ENCODE measurements around the gene GABRB3.

The GABRB3 gene

GRCh38 chr15:26537663-26538062 lies 235.2 kb downstream of the GABRB3 start:
- Histone ChIP-seq H3K4me3 (ENCODE audit: low read depth, low read length) (no peak overlapping the region), H3K27me3 (replicated peaks) (no peaks in the 10 kb centered on the region), H3K36me3 (replicated peaks) (no peaks in the 10 kb centered on the region), H3K27ac (no peak overlapping the region)
- in situ Hi-C loops (cut with HindIII; ENCODE audit: low pct_ligation_motif_present, low sequenced_read_pairs), result no loop called here
- DNase-seq, result no peak
- TF ChIP-seq, protein P1, sequence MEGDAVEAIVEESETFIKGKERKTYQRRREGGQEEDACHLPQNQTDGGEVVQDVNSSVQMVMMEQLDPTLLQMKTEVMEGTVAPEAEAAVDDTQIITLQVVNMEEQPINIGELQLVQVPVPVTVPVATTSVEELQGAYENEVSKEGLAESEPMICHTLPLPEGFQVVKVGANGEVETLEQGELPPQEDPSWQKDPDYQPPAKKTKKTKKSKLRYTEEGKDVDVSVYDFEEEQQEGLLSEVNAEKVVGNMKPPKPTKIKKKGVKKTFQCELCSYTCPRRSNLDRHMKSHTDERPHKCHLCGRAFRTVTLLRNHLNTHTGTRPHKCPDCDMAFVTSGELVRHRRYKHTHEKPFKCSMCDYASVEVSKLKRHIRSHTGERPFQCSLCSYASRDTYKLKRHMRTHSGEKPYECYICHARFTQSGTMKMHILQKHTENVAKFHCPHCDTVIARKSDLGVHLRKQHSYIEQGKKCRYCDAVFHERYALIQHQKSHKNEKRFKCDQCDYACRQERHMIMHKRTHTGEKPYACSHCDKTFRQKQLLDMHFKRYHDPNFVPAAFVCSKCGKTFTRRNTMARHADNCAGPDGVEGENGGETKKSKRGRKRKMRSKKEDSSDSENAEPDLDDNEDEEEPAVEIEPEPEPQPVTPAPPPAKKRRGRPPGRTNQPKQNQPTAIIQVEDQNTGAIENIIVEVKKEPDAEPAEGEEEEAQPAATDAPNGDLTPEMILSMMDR (IDR thresholded peaks at IDR 0.05; ENCODE audit: low read depth, low read length, missing control alignments), result no peak

DNA sequence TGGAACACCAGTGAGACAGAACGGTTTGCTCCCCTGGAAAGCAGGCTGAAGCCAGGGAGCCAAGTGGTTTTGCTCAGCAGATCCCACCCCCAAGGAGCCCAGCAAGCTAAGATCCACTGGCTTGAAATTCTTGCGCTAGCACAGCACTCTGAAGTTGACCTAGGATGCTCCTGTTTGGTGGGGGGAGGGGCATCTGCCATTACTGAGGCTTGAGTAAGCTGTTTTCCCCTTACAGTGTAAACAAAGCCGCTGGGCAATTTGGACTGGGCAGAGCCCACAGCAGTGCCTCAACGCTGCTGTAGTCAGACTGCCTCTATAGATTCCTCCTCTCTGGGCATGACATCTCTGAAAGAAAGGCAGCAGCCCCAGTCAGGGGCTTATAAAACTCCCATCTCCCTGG lies 241.4 kb downstream of the GABRB3 start:
- in situ Hi-C loops (cut with HindIII; ENCODE audit: low pct_ligation_motif_present, low sequenced_read_pairs), result no loop called here
- TF ChIP-seq, protein P1 (IDR thresholded peaks at IDR 0.05; ENCODE audit: low read depth, low read length, missing control alignments), result no peak
- Histone ChIP-seq H3K27ac (no peak overlapping the region), H3K36me3 (replicated peaks) (no peaks in the 10 kb centered on the region), H3K27me3 (replicated peaks) (no peaks in the 10 kb centered on the region), H3K4me3 (ENCODE audit: low read depth, low read length) (no peak overlapping the region)
- no peak for DNase-seq

DNA sequence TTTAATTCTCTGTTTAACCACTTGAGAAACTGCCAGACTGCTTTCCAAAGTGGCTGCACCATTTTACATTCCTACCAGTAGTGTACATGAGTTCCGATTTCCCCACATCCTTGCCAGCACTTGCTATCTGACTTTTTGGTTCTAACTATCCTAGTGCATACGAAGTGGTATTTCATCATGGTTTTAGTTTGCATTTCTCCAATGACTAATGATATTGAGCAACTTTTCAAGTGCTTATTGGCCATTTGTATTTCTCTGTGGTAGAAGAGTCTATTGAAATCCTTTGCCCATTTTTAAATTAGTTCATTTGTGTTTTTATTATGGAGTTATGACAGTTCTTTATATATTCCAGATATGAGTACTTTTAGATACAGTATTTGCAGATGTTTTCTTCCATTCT lies 247.8 kb downstream of the GABRB3 start:
- in situ Hi-C loops (cut with HindIII; ENCODE audit: low pct_ligation_motif_present, low sequenced_read_pairs), result no loop called here
- no peaks in the 10 kb centered on the region for H3K36me3 ChIP-seq (replicated peaks)
- H3K4me3 ChIP-seq (ENCODE audit: low read depth, low read length), result no peak overlapping the region
- TF ChIP-seq, protein P1 (IDR thresholded peaks at IDR 0.05; ENCODE audit: low read depth, low read length, missing control alignments), result no peak
- no peak overlapping the region for H3K27ac ChIP-seq
- DNase-seq, result no peak
- H3K27me3 ChIP-seq (replicated peaks), result no peaks in the 10 kb centered on the region

GRCh38 chr15:26521691-26522198 lies 251.1 kb downstream of the GABRB3 start:
- no peaks in the 10 kb centered on the region for H3K36me3 ChIP-seq (replicated peaks)
- in situ Hi-C loops (cut with HindIII; ENCODE audit: low pct_ligation_motif_present, low sequenced_read_pairs), result no loop called here
- no peak for DNase-seq
- TF ChIP-seq, protein P1 (IDR thresholded peaks at IDR 0.05; ENCODE audit: low read depth, low read length, missing control alignments), result no peak
- no peak overlapping the region for H3K27ac ChIP-seq
- no peak overlapping the region for H3K4me3 ChIP-seq (ENCODE audit: low read depth, low read length)
- no peaks in the 10 kb centered on the region for H3K27me3 ChIP-seq (replicated peaks)

DNA sequence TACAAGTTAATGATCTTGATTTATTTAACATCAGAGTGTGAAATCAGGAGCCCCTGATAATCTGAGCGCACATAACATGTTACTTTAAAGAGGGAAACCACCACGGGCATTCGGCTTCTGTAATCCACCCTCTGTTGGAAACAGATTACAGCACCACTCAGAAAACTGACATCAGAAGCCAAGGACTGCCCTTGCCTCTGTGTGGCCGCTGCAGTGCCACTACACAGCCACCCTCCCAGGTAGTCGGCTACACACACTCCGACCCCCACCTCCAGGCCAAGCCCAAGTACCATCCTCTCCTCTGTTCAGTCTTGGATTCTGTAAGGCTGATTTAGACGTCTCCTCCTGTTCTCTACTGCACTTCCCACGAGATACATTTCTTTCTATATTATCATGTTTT lies 251.7 kb downstream of the GABRB3 start:
- Histone ChIP-seq H3K4me3 (ENCODE audit: low read depth, low read length) (no peak overlapping the region), H3K36me3 (replicated peaks) (no peaks in the 10 kb centered on the region), H3K27me3 (replicated peaks) (no peaks in the 10 kb centered on the region), H3K27ac (no peak overlapping the region)
- in situ Hi-C loops (cut with HindIII; ENCODE audit: low pct_ligation_motif_present, low sequenced_read_pairs), result no loop called here
- TF ChIP-seq, protein P1 (IDR thresholded peaks at IDR 0.05; ENCODE audit: low read depth, low read length, missing control alignments), result no peak
- DNase-seq, result no peak

DNA sequence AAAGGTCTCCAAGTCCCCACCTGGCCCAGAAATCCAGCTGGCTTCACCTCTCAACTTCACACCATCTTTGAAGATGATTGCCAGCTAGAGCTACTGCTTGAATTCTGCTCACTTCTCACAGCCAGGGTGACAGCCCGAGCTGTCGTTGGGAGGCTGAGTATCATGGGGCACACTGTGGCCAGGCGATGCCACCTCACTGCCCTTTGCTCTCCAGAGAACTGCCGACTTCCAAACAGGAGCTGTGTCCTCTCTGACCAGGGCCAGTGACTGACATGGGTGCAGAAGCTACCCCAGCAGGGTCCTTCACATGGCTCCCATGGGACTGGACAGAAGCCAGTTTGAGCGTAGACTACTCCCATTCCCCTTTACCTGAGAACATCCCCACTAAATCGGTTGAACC lies 254.0 kb downstream of the GABRB3 start:
- Histone ChIP-seq H3K36me3 (replicated peaks) (no peaks in the 10 kb centered on the region), H3K4me3 (ENCODE audit: low read depth, low read length) (no peak overlapping the region), H3K27ac (no peak overlapping the region), H3K27me3 (replicated peaks) (no peaks in the 10 kb centered on the region)
- no peak for DNase-seq
- in situ Hi-C loops (cut with HindIII; ENCODE audit: low pct_ligation_motif_present, low sequenced_read_pairs), result no loop called here
- TF ChIP-seq, protein P1 (IDR thresholded peaks at IDR 0.05; ENCODE audit: low read depth, low read length, missing control alignments), result no peak
